GM21737 (cell line): Measurements from ENCODE around the gene YPEL2.
"Not testable (repeated sequence)": the region's sequence is repeated elsewhere in the genome, so short reads cannot be mapped to it uniquely, and the experiment has no call there.

ENCODE experiments used
- ATAC-seq: cut with Tn5 transposase; IDR thresholded peaks from one replicate; pipeline ENCODE4 v1.9.1; 2021; ENCODE audit warnings: mild to moderate bottlenecking, moderate library complexity; ENCODE audit not compliant: unreplicated experiment

The YPEL2 gene

GRCh38 chr17:59331129-59331928 lies at the start of gene YPEL2:
Gene YPEL2, plus strand, starts transcription at chr17:59331655. Its CDS starts 21,755 bp downstream, at chr17:59353410.
- peak; percentile 84 for ATAC-seq

- no peak for ATAC-seq
These were observed 47.1 kb upstream of the YPEL2 start for GRCh38 chr17:59284317-59284716.

- no peak for ATAC-seq
These were observed 44.0 kb upstream of the YPEL2 start for GRCh38 chr17:59287452-59287851.

- no peak for ATAC-seq
These were observed 43.6 kb upstream of the YPEL2 start for GRCh38 chr17:59287891-59288290.

GRCh38 chr17:59289981-59290301 lies 41.5 kb upstream of the YPEL2 start:
- ATAC-seq: no peak

GRCh38 chr17:59290302-59290998 lies 41.0 kb upstream of the YPEL2 start:
- ATAC-seq: not testable (repeated sequence)

- ATAC-seq: no peak
These were observed 39.3 kb upstream of the YPEL2 start for GRCh38 chr17:59292174-59292523.

- no peak for ATAC-seq
These were observed 35.3 kb upstream of the YPEL2 start for GRCh38 chr17:59296190-59296589.

- ATAC-seq: no peak
These were observed 32.9 kb upstream of the YPEL2 start for GRCh38 chr17:59298521-59298920.

GRCh38 chr17:59299400-59300092 lies 31.9 kb upstream of the YPEL2 start:
- ATAC-seq: no peak

- no peak for ATAC-seq
These were observed 30.5 kb upstream of the YPEL2 start for GRCh38 chr17:59300941-59301340.

GRCh38 chr17:59304811-59305210 lies 26.6 kb upstream of the YPEL2 start:
- ATAC-seq: no peak

- ATAC-seq: no peak
These were observed 21.1 kb upstream of the YPEL2 start for GRCh38 chr17:59310263-59310920.

GRCh38 chr17:59311051-59311468 lies 20.4 kb upstream of the YPEL2 start:
- ATAC-seq: peak; percentile 67

- not testable (repeated sequence) for ATAC-seq
These were observed 19.9 kb upstream of the YPEL2 start for GRCh38 chr17:59311521-59311920.

GRCh38 chr17:59315866-59316265 lies 15.6 kb upstream of the YPEL2 start:
- ATAC-seq: no peak

GRCh38 chr17:59327121-59327980 lies 4.1 kb upstream of the YPEL2 start:
- ATAC-seq: no peak

- no peak for ATAC-seq
These were observed 3.5 kb upstream of the YPEL2 start for GRCh38 chr17:59327981-59328290.

- ATAC-seq: no peak
These were observed 2.9 kb upstream of the YPEL2 start for GRCh38 chr17:59328601-59329000.

- ATAC-seq: peak; percentile 47
These were observed 2.0 kb upstream of the YPEL2 start for GRCh38 chr17:59329176-59330052.
